ENCODE measurements around the gene HSPB2. TPM values are rescaled to one million over a fixed set of nuclear protein-coding genes. Genes with fewer than 3 reads are reported as not detected.
"Not testable (repeated sequence)": the region's sequence is repeated elsewhere in the genome, so short reads cannot be mapped to it uniquely, and the experiment has no call there.

Gene HSPB2
- polyA plus RNA-seq, 1 donor = 2.1 TPM

DNA sequence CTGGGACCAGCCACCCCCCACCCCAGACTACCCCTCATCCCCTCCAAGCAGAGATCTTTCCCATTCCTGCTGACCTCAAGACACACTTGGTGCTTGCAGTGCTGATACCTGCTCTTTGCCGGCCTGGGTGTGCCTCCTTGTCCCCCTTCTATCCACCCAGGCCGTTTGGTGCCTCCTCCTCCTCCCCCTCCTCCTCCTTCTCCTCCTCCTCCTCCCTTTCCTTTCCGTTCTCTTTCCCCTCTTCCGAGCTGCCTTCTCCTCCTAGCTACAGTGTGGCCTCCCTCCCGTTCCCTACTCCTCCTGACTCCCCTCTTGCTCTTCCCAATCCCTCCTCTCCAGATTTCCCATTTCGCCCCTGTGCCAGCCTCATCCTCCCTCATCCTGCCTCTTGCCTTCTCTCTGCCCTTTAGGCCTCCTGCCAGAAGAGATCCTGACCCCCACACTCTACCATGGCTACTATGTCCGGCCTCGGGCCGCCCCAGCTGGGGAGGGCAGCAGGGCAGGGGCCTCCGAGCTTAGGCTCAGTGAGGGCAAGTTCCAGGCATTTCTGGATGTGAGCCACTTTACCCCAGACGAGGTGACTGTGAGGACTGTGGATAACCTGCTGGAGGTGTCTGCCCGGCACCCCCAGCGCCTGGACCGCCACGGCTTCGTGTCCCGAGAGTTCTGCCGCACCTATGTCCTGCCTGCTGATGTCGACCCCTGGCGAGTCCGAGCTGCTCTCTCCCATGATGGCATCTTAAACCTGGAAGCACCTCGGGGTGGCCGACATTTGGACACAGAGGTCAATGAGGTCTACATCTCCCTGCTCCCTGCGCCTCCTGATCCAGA is 712 bp downstream of the HSPB2 start:
- DNase-seq = no peak

DNA sequence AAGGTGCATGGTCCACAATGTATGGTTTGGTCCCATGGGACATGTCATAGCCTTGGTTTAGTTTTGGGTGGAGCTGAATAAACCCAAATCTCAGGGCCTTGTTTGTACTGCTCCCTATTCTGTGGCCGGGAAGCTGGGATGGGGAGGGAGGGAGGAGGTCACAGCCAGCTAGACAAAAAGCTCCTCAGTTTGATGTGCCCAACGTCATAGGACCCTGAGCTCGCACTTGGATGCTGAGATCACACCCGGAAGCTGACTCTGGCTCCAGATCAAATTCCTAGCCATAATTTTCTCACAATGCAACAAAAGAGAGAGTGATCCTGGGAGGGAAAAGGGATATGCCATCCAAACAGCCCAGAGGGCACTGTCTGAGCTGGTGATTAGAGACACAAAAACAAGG is 1.5 kb downstream of the HSPB2 start:
- DNase-seq = no peak

DNA sequence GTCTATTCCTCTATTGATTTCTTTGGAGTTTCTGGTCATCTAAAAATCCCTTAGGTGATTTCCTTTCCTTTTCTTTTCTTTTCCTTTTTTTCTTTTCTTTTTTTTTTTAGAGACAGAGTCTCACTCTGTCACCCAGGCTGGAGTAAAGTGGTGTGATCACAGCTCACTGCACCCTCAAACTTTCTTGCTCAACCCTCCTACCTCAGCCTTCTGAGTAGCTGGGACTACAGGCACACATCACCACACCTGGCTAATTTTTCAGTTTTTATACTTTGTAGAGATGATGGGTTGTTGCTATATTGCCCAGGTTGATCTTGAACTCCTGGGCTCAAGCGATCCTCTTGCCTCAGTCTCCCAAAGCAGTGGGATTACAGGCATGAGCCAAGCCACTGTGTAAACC is 4.2 kb downstream of the HSPB2 start:
- DNase-seq = no peak

DNA sequence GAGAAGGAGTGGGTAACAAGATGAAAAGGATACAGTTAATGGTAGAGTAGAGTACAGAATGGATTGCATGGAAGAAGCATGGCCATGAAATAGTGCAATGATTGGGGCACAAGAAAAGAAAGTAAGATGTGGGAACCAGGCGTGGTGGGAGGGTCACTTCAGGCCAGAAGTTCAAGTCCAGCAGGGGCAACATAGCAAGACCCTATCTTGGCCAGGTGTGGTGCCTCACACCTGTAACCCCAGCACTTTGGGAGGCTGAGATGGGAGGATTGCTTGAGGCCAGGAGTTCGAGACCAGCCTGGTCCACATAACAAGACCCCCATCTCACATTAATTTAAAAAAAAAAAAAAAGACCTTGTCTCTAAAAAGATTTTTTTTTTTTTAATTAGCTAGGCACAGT is 4.8 kb downstream of the HSPB2 start:
- DNase-seq = no peak

DNA sequence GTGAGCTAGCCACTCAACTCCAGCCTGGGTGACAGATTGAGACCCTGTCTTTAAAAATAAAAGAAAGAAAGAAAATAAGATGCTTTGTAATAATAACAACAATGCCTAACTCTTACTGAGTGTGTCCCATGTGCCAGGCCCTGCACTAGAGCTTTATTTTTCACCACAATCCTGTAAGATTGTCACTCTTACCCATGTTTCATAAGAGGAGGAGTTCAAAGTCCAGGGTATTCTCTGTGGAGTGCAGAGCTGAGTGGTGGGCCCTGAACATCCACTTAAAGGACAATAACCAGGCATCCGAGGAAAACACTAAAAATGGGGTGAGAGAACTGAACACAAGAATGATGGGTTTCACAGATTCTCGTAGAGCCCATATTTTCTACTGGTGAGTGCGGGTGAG is 5.3 kb downstream of the HSPB2 start:
- no peak for DNase-seq

DNA sequence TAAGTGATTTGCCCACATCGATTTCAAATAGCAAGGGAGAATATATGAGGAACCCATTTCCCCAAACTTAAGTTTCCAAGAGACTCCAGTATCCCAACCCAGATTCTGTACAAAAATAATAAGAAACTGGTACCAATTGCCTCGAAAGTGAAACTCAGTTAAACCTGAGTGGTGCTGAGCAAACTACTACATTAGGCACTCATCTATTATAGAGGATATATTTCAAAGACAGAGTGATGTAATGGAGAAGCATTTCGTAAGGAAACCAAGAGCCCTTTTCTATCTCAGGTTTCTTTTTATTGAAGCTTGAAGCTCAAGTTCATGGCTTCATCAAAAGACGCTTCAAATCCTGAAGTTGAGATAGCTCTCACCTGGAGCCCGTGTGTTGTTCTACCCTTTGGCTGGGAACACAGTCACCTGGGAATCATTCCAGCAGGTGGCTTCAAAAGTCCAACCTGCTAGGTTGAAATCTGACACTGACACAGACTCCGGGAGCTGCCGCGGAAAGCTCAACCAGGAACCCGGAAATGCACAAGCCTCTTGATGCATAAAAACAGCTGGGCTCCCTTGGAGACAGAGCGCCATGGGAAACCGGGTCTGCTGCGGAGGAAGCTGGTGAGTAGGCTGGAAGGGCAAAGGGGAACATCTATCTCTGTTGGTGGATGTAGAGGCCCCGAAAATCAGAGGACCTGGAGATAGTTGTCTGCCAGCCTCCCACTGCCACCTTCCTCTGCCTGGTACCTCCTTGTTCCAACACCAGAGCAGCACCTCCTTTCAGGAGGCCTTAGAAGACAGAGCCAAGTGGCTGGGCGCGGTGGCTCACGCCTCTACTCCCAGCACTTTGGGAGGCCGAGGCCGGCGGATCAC is 6.1 kb downstream of the HSPB2 start, which contains the start of gene C11orf52:
C11orf52 (plus strand) TSS at position 524 of the 867 bp plus-strand sequence; CDS start at position 584, 60 bp downstream.
- DNase-seq = peak; percentile 89

DNA sequence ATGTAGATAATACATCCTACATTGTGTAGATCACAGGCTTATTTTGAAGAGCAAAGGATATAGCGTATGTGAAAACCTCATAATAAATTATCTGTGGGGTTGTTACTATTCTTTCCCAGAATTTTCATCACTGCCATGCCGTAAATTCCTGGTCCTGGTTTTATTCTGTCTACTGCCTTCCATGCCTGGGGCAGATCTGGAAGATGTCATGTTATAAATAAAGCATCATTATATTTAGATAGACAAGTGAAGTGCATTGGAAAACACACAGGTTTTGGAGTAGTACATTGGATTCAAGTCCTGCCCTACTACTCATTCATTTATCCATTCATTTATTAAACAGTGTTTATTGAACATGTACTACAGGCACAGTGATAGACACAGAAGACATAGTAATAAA is 8.4 kb downstream of the HSPB2 start:
- DNase-seq = no peak

DNA sequence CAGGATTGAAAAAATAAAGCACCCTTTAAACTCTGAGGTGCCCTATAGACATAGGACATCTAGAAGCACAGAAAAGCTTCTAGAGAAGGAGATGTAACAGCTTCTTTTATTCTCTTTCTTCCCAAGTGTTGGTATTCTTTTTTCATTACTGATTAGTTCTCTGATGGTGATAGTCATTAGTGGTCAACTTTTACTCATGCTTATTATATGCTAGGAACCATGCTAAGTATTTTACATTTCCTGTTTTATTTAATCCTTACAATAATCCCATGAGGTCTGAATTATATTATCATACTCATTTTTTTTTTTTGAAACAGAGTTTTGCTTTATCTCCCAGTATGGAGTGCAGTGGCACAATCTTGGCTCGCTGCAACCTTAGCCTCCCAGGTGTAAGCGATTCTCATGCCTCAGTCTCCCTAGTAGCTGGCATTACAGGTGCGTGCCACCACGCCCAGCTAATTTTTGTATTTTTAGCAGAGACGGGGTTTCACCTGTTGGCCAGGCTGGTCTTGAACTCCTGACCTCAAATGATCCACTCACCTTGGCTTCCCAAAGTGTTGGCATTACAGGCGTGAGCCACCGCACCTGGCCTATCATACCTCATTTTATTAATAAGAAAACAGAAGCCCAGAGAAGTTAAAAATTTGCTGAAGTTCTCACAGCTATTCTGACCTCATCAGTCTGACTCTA is 9.2 kb downstream of the HSPB2 start:
- DNase-seq = no peak

DNA sequence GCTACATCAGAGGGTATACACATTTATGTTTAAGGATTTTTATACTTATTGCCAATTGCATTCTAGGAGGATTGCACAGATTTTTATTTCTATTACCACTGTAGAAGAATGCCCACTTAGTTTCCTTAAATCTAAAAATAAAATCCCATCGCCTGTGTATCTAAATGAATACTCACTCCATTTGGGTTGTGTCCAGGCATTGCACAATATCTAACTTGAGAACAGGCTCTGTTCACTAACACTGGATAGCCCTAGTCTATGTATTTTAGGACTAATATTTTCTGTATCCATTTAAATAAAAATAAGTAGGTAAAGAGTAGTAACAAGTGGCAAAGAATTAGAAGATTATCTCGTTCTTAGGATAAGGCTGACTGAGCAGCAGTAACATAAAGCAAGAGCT is 10.3 kb downstream of the HSPB2 start:
- DNase-seq = no peak

DNA sequence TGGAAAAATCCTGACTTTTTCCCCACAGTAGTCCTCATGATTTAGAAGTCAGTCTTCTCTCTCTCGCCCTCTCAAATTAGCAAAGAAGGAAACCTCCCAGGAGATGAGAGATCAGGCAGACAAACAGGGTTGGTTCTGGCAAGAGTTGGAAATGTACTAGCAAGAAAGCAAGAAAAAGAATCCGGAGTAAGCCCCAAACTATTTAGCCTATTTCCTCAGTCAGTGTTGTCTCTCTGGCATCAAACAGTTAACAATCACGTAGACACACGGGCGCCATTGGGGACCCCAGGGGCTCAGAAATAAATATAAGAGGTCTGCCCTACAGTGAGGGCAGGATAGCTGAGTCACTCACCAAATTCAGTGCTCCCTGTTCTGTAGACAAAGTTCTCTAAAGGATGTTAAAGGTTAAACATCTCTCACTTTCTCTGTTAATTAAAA is 10.8 kb downstream of the HSPB2 start:
- no peak for DNase-seq

DNA sequence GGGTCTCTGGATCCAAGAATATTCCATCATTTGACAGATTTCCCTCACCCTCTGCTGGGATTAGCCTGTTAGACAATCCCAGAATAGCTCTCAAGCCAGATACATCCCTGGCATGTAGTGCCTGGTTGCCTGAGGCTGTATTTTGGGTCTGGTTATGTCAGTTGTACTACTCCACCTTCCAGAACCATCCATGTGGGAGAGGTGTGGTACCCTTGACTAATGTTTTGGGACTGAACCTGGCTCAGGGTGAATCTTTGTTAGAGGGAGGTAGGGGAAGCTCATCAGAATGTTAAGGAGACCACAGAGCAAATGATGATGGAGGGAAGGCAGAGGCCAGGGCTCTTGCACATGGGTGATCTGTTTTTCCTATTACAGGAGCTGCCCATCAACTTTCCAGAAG is 11.4 kb downstream of the HSPB2 start:
- no peak for DNase-seq

DNA sequence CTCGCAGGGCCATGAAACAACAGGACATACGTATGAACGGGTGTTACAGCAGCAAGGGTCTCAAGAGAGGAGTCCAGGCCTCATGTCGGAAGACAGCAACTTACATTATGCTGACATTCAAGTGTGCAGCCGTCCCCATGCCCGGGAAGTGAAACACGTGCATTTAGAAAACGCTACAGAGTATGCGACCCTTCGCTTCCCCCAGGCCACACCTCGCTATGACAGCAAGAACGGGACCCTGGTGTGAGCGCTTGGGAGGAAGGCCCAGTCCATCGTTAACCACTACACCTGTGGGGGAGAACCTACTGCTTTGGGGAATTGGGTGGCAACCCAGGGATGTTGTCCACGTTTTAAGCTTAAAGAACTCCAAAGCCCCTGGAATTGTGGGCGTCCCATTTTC is 13.4 kb downstream of the HSPB2 start:
- no peak for DNase-seq

DNA sequence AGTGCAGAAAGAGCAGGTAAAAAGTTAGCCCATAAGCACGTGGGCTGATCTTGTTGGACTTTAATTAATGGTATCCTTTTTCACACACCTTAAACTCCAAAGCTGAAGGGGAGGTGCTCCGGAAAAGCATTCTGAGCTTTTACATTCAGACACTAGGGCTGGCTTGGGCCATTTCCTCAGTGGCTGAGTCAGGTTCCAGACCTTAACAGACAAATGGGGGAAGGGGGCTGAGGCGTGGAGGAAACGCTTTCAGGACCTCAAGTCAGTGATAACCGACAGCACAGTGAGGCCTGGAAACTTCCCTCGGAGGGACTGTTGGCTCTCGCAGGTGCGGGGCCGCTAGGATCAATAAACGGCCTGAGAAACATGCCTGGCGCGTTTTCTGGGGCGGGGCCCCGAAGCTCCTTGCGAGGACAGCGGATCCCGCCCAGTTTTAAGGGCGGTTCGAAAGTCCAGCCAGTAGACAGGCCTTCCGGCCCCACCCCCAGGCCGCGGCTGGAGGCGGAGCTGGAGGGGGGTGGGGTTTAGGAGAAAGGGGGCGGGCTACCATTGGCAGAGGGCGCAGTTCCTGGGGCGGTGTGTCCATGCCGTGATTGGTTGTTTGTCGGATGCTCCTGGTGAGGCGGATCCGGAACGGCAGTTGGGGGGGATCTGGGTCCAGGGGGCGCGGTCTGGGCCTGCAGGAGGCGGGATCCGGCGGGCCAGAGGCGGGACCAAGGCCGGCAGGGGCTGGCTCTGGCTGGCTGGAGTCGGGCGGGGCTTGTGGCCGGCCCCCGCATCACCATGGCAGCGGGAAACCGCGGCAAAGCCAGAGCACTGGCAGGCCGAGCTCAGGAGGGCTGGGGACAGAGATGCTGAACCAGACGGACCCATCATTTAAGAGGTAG is 14.2 kb downstream of the HSPB2 start:
- DNase-seq = peak; percentile 97

DNA sequence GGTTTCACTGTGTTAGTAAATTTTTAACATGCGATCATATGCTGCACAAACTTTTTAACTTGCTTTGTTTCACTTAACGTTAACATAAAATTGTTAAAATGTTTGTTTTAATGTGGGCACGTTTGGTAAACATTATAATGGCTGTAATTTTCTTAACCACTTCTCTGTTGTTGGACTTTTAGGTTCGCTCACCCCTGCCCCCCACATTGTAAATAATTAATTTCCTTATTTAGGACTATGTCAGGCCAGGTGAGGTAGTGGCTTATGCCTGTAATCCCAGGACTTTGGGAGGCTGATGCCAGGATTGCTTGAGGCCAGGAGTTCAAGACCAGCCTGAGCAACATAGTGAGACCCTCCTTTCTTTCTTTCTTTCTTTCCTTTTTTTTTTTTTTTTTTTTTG is 17.9 kb downstream of the HSPB2 start:
- DNase-seq = no peak

DNA sequence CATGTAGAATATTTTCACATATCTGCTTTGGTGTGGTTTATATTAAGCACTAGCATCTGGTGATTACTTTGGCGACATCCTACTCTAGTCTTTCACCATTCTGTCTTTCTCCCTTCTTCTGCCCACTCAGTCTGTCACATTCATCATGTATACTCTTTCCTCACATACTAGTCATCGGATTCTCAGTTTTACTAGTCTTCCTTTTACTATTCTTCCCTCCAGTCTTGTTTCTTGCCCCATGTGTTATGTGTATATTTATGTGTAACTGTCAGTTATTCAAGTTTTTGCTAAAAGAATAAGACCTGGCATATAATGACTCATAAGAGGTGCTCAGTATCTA is 20.0 kb downstream of the HSPB2 start:
- no peak for DNase-seq

DNA sequence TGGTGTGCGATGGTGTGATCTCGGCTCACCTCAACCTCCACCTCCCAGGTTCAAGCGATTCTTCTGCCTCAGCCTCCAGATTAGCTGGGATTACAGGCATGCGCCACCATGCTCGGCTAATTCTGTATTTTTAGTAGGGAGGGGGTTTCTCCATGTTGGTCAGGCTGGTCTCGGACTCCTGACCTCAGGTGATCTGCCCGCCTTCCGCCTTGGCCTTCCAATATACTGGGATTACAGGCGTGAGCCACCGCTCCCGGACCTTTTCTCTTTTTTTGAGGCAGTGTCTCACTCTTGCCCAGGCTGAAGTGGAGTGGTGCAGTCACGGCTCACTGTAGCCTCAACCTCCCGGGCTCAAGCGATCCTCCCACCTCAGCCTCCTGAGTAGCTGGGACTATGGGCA is 20.6 kb downstream of the HSPB2 start:
- DNase-seq = not testable (repeated sequence)

DNA sequence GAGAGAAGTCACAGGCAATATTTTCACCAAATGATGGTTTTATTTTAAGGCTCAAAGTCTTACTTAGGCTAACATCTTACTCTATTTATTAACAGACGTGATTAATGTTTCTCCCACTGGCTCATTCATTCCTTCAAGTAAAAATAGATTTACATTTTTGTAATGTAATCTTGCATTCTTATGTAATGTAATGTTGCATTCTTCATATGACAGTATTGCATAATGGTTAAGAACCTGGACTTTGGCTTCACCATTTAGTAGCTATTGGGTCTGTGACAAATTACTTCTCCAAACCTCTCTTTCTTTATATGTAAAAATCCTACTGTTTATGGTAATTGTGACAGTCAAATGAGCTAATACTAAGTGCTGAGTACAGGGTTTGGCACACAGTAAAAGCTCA is 21.3 kb downstream of the HSPB2 start:
- no peak for DNase-seq

DNA sequence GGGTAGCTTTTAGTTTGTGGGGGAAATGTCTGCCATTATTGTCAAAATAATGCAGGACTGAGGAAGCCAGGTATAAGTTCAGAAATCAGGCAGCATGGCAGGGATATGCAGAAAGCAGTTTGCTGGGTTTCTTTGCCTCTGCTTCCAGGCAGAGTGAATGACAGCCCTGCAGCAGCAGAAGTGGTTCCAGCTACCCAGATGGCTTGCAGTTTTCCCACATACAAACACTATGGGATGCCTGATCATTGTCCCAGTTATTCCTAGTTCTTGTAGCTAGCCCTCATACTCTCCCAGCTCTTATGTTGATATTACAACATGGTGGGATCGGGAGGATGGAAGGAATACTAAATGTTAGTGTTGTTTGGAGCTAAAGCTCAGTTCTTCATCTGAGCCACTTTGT is 21.8 kb downstream of the HSPB2 start:
- DNase-seq = no peak

DNA sequence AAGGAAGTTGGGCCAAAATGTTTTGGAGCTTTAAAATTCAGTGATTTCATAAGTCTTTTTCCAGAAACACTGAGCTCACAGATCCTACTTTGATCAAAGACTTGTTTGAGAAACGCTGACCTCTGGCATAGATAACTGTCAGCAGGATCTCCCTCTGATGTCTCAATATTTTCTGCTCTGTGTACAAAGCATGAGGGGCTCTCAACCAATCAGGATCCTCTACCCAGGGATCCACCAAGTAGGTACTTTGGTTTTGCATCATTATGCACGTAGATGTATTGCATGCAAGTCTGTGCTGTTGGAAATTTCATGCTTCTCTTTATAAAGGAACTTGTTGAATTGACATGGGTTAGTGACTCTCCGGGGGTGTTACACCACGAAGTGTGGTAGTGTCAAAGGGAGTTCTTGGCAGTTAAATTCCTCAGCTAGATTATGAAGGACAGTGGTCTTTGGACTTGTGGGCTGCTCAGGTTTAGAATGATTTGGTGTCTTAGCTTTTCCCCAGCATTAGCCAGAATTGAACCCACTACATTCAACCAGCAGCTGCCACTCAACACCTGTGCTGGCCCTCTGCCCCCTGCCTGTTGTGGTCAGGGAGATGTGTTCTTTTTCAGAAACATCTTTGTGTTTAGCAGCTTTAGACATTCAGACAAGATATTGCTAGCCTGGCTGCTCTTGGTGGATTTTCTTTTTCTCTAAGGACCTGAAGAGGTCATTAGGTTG is 22.9 kb downstream of the HSPB2 start:
- no peak for DNase-seq

DNA sequence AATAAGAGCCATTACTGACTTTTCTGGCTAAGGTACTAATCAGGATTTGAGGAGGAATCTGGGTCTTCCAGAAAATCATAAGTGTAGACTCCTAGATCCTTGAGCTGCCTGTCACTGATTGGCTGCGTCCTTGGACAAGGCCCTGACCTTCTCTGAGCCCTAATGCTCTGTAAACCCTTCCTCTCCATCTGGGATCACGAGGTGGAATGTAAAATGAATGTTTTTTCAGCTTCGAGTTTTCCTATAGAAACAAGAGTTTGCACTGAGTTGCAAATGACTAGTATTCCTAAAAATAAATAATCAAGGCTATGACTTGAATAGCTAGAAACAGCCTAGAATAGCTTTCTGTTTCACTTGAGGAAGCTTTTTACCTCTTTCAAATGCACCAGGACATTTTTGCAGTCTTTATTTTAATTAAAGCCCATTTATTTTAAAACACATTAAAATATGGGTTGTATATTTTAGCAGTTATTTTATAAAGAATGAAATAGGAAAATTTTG is 23.6 kb downstream of the HSPB2 start:
- DNase-seq = no peak

DNA sequence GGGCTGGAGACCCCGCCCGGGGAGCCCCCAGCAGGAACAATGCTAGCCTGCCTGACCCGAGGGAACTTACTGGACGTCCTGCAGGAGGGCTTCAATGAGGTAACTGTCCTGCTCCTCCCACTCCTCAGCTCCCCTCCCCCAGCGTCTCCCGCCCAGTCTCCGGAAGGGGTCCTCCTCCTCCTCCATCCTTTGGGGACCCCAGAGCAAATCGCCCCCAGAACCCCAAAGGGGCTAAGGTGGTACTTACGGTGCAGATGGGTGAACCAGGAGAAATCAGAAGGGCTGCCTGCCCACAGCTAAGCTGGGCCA is 24.9 kb downstream of the HSPB2 start:
- no peak for DNase-seq
